Lower leg skin (tissue), 3 donors: ENCODE measurements around the gene SIGMAR1.

Experiments used
- POLR2A ChIP-seq, 2 donors: fragments of 450-650 bp; IDR thresholded peaks; one replicate each; pipeline ENCODE4 v1.6.1; 2016 to 2017; ENCODE audit warnings: antibody characterized with exemption in 2 of 2, mild to moderate bottlenecking in 1 of 2, moderate library complexity in 1 of 2
- TF ChIP-seq, protein P1 (sequence below), 3 donors: fragments of 450-650 bp; IDR thresholded peaks; one replicate each; pipeline ENCODE4 v1.5.1; 2016; ENCODE audit warnings: antibody characterized with exemption in 3 of 3, mild to moderate bottlenecking in 3 of 3, moderate library complexity in 2 of 3

DNA sequence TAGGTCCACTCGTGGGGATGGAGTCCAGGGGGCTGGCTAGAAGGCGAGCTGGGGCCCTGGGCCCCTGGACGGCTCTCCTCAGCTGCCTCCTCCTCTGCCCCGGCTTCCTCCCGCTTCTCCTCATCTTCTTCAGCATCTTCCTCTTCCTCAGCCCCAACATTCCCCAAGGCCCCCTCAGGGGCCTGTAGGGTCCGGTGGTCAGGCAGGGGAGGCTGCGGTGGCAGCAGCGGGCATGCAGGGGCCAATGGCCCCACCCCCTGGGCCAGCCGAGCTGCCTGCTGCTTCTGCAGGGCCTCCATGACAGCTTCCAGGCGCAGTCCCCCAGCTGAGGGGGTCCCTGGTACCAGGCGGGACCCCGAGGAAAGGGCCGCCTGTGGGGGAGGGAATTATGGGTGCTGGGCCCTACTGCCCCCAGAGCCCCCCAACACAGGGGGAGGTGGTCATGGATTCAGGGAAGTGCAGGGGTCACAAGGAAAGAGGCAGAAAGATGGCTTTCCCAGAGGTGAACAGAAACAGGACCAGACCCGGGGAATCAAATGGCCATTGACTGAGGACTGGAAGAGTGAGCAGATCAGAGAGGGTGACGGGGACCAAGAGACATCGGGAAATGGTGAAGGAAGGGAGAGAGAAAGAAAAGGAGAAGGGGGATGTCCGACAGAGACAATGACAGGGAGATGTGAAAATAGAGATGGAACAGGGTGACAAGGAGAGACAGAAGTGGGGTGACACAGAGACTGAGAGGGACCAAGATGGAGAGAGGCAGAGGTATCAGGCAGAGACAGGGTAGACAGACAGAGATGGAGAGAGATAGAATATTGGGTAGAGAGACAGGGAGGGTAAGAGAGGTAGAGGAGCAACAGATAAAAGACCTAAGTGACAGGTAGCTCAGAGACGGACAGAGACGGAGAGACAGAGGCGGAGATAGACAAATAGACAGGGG lies 9.6 kb downstream of the SIGMAR1 start:
- TF ChIP-seq, protein P1, sequence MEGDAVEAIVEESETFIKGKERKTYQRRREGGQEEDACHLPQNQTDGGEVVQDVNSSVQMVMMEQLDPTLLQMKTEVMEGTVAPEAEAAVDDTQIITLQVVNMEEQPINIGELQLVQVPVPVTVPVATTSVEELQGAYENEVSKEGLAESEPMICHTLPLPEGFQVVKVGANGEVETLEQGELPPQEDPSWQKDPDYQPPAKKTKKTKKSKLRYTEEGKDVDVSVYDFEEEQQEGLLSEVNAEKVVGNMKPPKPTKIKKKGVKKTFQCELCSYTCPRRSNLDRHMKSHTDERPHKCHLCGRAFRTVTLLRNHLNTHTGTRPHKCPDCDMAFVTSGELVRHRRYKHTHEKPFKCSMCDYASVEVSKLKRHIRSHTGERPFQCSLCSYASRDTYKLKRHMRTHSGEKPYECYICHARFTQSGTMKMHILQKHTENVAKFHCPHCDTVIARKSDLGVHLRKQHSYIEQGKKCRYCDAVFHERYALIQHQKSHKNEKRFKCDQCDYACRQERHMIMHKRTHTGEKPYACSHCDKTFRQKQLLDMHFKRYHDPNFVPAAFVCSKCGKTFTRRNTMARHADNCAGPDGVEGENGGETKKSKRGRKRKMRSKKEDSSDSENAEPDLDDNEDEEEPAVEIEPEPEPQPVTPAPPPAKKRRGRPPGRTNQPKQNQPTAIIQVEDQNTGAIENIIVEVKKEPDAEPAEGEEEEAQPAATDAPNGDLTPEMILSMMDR (IDR thresholded peaks at IDR 0.05): no peak
- TF ChIP-seq POLR2A (IDR thresholded peaks at IDR 0.05): no peak
